NCI-H146 (cell line): Measurements from ENCODE around the gene SMIM13.

ENCODE experiments used
- DNase-seq: peaks from one replicate; lab custom pipeline; 2025; lab: John Stamatoyannopoulos, UW

Gene SMIM13

GRCh38 chr6:11153447-11153846, 59.8 kb downstream of the SMIM13 start:
- no peak for DNase-seq

DNA sequence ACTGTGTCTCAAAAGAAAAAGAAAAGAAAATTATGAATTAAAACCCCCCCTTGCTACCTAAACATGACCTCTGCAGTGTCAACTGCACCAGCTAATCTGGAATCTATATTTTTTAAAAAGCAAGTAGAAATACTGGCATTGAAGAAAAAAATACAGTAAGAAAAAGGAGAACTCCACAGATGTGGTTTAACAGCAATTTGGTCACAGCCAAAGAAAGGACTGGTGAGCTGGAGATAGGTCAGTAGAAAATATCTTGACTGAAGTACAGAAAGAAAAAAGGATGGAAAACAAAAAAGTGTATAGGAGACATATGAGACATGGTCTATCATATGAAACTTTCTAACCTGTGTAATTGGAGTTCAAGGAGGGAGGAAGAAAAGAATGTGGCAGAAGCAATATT, 62.0 kb downstream of the SMIM13 start:
- DNase-seq = no peak

GRCh38 chr6:11160199-11160598, 66.6 kb downstream of the SMIM13 start:
- no peak for DNase-seq

GRCh38 chr6:11161031-11161956, 67.7 kb downstream of the SMIM13 start:
- no peak for DNase-seq

DNA sequence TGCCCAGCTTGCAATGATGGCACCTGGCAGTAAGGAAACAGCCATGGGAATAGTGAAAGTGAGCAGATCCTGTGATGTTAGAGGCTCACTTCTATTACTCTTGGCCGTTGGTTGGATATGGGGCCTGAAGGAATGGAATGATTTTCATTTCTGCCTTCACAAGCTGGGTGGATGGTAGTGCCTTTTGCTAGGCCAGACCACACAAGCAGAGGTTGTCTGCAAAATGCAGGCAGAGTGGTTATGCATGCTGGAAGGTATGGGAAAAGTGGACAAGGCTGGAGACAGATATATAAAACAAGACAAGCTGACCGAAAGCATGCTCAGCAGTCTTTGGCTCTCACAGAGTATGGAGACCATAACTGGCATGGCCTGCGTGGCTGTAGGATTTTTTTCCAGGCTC, 68.6 kb downstream of the SMIM13 start:
- DNase-seq = no peak

- DNase-seq = no peak
These were observed 70.3 kb downstream of the SMIM13 start for GRCh38 chr6:11163932-11164331.

DNA sequence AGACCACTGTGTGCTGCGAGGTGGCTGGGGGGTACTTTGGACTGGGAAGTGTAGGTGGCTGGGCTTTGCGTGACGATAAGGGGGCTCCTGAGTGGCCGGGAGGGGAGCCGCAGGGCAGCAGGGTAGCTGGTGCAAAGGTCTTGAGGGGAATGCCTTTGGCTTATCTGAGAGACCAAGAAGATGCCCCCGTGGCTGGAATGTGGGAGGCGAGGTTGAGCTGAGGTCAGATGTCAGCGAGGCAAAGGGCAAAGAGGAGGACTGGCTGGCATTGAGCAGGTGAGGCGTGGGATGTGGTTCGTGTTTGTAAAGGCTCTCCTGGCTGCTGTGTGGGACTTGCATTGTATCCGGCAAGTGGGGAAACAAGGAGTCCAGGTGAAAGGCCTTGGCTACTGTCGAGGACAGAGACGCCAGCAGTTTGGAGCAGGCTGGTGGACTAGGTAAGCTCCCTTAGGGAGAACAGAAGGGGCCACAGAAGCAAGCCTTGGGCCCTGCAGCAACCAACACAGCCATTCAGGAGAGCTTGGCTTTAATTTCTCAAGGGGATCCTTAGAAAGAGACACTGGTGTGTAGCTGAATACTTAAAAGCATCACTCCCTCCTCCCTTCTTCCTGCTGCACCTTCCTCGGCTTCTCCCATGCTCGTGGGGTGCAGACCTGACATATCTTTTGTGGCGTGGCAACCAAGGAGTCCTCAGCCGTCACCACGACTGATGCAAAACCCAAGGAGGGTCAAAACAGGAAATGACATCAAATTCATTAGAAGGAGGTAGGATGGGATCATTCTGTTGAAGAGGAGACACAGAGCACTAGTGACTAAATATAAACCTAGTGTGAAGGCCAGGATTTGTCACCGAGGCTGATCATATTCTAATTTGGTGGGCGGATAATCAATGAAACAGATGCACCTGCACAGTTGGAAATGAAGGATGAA, 71.3 kb downstream of the SMIM13 start:
- no peak for DNase-seq

- DNase-seq = no peak
These were observed 73.3 kb downstream of the SMIM13 start for GRCh38 chr6:11166948-11167347.

GRCh38 chr6:11168091-11168635, 74.5 kb downstream of the SMIM13 start:
- no peak for DNase-seq

DNA sequence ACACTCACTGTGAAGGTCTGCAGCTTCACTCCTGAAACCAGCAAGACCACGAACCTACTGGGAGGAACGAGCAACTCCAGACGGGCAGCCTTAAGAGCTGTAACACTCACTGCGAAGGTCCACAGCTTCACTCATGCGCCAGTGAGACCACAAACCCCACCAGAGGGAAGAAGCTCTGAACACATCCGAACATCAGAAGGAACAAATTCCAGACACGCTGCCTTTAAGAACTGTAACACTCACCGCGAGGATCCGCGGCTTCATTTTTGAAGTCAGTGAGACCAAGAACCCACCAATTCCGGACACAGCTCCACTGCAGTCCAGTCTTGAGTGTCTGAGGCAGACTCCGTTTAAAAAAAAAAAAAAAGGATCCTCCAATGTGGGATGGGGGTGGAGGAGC, 78.3 kb downstream of the SMIM13 start:
- DNase-seq = no peak

DNA sequence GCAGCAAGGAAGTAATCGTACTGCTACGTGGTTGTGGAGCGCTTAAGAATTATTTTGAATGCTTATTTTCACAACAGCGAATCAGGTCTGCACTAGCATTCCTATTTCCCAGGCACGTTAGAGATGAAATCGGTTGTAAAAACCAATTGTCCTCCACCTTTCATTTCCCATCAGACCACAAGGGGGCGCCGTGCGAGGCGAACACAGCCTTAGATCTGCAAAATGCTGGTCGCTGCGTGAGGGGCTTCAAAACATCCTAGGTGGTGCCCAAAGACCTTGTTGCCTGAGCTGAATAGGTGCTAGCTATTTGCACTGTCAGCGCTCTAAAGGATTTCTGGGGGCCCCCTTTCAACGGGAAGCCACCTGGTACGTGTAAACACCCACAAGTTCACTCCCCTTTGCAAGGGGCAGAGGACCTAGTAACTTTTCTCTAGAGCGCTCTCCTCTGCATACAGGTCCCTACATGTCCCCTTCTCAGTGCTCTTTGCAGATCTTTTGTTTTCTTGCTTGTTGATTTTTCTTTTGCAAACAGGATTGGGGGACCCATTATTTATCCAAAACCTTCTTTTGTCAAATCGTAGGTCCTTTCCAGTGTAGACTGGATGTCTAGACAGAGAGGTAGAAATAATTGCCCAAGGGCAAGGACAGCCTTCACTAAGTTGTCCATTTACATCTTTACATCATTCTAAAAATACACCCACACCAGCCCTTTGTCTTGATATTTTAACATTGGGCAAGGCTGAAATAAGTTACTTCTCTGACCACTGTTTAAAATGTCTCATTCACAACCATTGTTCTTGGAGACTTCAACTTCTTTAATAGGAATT, 79.1 kb downstream of the SMIM13 start:
- peak; percentile 17 for DNase-seq

- DNase-seq = no peak
These were observed 80.6 kb downstream of the SMIM13 start for GRCh38 chr6:11174242-11174611.

DNA sequence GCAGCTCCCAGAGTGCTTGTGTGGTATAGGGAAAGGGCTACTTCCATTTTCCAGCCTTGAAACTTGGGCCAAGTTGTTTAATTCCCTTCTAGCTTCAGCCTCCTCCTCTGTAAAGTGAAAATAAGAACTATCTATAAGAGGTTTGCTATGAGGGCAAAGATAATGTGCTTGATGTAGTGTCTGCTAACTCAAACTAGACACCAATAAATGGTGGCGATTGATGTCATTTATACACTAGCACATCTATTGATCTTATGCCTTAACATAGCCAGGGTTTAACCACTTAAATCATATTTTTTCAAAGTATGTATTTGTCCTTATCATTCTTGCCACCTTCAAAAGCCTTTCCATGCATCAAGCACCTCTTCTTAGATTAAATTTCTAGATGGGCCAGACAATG, 83.6 kb downstream of the SMIM13 start:
- DNase-seq = no peak

- DNase-seq = no peak
These were observed 85.4 kb downstream of the SMIM13 start for GRCh38 chr6:11179088-11179418.

GRCh38 chr6:11179419-11180202, 86.0 kb downstream of the SMIM13 start:
- DNase-seq = no peak

GRCh38 chr6:11181478-11182136, 88.0 kb downstream of the SMIM13 start:
- no peak for DNase-seq

DNA sequence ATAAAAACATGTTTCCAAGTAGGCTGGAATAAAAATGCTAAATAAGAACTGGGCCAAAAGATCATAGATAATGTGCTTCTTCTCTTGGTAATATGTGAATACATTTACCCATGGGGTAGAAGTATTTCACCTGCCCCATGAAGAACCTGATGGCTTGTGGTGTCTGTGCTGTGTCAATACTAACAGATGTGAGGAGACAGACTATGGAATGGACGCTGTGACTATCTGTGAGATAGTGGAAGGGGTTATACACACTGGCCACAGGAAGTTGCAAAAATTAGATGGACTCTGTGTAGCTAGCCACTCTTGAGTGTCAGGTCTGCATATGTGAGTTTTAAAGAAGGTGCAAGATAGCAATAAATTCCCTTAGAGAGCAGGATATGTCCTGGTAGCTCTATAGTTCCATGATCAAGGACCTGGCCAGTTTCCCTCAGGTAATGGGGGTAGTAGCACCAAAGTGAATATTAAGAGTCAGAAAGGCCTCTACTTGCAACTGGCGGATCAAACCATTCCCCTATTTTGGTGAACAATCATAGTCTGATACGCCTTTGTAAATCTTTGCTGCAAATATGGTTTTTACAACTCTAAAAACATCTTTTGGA, 90.2 kb downstream of the SMIM13 start:
- no peak for DNase-seq

GRCh38 chr6:11185204-11185842, 91.7 kb downstream of the SMIM13 start:
- no peak for DNase-seq

- DNase-seq = no peak
These were observed 93.7 kb downstream of the SMIM13 start for GRCh38 chr6:11187301-11187700.
